ENCODE measurements around the gene PKD1L1.

Gene PKD1L1

GRCh38 chr7:47734287-47734948 lies 213.8 kb downstream of the PKD1L1 start:
- no peak for DNase-seq

- DNase-seq, result no peak
These were observed 218.1 kb downstream of the PKD1L1 start for GRCh38 chr7:47730142-47730541.

- no peak for DNase-seq
These were observed 222.1 kb downstream of the PKD1L1 start for GRCh38 chr7:47726047-47726726.

GRCh38 chr7:47725031-47725780 lies 223.1 kb downstream of the PKD1L1 start:
- no peak for DNase-seq

All from amniotic stem cell (primary cell).